ENCODE measurements around the gene HIVEP3.

DNA sequence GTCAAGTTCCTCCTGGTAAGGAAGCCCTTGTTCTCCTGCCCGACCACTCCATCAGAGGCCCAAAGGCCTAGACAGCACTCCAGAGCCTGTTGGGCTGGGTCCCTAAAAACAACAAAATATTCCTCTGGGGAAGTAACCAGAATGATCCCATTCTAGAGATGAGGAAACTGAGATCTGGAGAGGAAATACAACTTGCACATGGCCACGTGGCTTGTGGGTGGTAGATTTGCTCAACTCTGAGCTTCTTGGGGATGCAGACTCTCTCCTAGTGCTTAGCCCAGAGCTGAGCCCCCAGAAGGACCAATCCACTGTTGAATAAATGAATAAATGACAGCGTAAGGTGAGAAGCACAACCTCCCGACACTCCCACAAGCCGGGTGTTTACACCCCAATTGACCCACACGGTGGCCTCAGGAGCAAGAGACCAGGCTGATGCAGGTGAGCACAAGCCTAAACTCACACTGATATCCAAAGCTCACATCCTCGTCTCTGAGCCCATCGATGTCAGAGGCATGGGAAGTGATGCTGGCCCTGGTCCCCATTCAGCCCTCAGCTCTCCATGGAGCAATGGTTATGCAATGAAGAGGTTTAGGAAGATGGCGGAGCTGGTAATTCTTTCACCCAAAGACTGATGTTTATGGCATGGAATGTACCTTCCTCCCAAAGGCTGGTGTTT is 261.8 kb downstream of the HIVEP3 start:
- TF ChIP-seq, protein P1, sequence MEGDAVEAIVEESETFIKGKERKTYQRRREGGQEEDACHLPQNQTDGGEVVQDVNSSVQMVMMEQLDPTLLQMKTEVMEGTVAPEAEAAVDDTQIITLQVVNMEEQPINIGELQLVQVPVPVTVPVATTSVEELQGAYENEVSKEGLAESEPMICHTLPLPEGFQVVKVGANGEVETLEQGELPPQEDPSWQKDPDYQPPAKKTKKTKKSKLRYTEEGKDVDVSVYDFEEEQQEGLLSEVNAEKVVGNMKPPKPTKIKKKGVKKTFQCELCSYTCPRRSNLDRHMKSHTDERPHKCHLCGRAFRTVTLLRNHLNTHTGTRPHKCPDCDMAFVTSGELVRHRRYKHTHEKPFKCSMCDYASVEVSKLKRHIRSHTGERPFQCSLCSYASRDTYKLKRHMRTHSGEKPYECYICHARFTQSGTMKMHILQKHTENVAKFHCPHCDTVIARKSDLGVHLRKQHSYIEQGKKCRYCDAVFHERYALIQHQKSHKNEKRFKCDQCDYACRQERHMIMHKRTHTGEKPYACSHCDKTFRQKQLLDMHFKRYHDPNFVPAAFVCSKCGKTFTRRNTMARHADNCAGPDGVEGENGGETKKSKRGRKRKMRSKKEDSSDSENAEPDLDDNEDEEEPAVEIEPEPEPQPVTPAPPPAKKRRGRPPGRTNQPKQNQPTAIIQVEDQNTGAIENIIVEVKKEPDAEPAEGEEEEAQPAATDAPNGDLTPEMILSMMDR (IDR thresholded peaks at IDR 0.05; ENCODE audit: low read length), result no peak
- no peak for TF ChIP-seq EZH2 (optimal IDR thresholded peaks at IDR 0.05; ENCODE audit: low read depth, low read length)
- no peak for TF ChIP-seq EZH2phosphoT487 (IDR thresholded peaks at IDR 0.05; ENCODE audit: low read length)
